Activated CD8-positive, alpha-beta memory T cell treated with anti-CD3 and anti-CD28 coated beads, Interleukin-2, amount 50 U/mL, for 24 hours (primary cell): ENCODE results near the gene HOXA1.

Experiments used
- DNase-seq: peaks from one replicate; pipeline ENCODE4 v3.0.0-alpha.2; 2020; ENCODE audit errors: extremely low read depth

The HOXA1 gene

GRCh38 chr7:27116962-27117886 is 21.4 kb upstream of the HOXA1 start:
- DNase-seq = no peak

GRCh38 chr7:27116031-27116961 is 20.5 kb upstream of the HOXA1 start:
- DNase-seq = no peak

- DNase-seq = no peak
Observed at GRCh38 chr7:27115221-27116026, 19.6 kb upstream of the HOXA1 start.

DNA sequence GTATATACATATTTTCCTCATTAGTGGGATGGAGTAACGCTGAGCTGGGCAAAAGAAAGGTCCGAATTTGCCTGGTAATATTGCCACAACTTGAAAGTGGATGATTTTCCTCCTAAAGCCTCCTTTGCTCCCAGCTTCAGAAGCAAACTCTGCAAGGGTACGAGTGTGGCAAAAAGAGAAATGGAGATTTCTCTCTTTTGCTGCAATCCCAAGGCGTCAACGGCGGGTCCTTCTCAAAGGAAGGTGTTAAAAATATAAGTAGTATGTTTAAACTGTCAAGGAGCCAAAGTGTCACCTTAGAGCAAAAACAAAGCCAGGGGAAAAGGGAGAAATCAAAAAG is 19.1 kb upstream of the HOXA1 start:
- DNase-seq = no peak

DNA sequence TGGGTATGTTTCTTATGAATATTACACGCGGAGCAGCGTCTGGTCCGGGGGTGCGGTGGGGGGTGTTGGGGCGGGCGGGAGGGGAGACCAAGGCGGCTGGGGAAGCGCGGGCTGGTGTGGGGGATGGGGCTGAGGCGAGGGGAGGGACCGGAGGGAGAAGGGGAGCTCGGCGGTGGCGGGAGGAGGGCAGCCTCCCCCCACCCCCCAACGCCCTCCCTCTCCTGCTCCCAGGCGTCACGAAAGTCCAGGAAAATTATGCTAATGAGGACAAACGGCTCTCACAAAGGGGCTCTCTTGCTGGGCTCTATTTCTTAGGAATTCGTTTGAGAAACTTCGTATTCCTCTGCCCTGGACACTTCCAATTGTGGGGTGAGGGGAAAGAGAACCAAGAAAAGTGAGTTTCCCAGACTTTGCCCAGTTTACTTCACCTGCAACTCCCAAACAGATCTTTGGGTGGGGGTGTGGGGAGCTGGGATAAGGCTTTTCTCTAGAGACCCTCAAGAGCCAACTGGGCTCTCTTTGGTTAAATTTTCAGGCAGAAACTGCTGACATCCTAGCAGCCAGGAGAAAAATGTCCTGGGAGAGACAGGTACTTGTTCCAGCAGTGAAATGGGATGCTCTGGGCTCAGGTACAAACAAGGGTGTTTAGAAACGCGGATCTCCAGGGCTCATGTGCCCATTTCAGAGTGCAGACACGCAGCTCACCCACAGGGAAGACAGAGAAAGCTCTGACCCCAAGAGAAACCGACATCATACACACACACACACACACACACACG is 18.4 kb upstream of the HOXA1 start:
- no peak for DNase-seq

GRCh38 chr7:27112955-27113949 is 17.5 kb upstream of the HOXA1 start:
- no peak for DNase-seq

DNA sequence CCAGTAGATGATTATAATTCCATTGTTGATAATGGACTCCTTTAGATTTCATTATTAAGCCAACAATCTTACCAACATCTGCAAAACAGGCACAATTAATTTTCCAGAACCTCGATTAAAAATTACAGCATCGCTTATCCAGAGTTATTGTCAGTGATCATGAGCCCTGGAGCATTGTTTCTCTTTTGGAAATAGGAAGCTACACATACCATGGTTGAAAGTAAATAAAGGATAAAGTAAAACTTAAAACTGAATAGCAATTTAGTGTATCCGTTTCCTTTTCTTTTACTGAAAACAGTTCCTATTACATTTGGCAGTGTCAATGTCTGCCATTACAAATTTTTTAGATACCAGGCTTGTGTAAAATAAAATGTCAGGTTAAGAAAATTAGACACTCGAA is 16.6 kb upstream of the HOXA1 start:
- no peak for DNase-seq

- DNase-seq = no peak
Observed at GRCh38 chr7:27111751-27112277, 16.0 kb upstream of the HOXA1 start.

DNA sequence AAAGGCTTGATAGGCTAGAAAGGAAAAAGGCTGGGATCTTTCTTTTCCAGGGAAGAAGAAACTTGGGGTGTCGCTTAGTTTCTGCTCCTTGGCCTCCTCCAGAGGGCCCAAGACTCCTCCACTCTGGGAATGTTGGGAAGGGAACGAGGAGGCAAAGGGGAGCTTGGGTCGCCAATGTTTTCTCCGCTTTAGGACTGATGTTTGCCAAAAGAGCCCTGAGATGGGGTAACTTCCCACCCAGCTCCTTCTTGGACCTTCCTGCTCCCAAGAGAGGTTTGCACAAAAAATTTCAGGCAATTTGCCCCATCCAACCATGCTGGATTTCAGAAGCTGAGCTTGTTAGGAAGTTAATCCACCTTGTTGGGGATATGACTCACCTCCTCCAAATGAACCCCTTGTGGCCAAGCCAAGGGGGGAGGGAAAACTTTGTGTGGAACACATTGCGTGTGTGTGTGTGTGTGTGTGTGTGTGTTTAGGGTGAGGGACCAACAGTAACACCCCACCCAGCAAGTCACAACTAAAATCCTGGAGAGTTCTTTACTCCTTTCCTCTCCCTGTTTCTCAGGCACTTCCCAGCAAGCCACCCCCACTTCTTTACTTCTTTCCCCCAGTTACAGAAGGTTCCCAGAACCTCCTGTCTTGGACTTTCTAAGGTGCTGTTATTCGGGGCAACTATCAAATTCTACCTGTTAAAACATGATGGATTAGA is 15.4 kb upstream of the HOXA1 start:
- no peak for DNase-seq

DNA sequence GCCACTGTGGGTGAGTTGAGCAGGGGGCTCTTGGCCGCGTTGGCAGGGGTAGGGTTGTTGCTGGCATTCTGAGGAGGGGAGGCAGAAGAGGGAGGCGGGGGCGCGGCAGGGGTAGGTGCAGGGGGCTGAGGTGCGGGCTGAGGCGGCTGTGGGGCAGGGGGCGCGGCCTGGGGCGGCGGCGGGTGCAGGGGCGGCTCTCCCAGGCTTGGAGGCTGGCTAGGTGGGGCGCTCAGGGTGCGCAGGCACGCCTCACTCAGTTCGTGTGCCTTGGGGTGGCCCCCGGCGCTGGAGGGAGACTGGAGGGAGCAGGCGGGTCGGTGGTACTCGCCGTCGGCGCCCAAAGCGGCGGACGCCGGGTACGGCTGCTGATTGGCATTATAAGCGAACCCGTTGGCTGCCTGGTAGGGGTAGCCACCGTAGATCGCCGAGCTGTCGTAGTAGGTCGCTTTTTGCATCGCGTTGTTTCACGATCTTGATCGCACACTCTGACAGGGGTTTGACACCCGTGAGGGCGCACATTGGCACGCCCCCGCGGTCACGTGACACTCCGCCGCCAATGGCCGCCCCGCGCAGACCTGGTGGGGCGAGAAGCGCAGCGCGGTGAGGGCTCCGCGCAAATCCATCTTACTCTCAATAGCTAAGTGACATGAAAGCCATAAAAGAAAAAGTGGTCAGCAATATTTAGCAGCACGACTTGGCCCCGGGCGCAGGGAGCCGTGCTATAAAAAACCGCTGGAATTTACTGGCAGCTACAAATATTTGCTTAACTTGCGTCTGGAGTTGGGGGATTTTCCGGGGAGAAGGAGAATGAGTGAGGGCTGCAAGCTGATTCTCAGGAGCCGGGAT is 14.6 kb upstream of the HOXA1 start:
- no peak for DNase-seq

DNA sequence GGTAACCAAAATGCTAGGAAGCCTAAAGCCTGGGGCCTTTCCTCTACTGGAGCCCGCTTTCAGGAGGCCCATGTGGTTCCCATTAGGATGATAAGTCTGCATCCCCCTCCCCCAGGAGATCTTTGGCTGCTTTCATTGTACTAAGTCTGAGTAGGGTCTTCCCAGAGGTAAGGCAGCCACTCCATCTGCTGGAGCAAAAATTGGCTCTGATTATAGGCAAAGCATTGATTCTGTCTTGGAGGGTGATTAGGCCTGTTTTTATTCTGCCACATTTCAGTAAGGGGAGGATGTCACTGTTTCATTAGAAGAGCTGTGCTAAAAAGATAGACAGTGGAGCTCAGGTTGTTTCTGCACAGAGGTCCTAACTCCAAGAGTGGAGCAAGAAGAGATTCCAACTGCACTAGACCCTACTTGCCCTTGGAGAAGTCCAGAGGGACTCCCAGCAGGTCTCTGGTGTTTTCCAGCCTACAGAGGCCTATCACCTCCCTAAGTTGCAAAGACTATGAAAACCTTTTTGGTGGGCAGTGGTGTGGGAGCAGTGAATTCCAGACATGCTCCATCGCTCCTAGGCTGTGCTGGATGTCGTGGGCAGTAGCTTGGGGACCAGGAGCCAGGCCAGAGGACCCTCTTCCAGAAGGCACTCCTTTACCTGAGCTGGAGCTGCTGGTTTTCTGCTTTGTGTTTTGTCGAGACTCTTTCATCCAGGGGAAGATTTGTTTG is 13.8 kb upstream of the HOXA1 start:
- no peak for DNase-seq

GRCh38 chr7:27108390-27109127 is 12.8 kb upstream of the HOXA1 start:
- DNase-seq = no peak

DNA sequence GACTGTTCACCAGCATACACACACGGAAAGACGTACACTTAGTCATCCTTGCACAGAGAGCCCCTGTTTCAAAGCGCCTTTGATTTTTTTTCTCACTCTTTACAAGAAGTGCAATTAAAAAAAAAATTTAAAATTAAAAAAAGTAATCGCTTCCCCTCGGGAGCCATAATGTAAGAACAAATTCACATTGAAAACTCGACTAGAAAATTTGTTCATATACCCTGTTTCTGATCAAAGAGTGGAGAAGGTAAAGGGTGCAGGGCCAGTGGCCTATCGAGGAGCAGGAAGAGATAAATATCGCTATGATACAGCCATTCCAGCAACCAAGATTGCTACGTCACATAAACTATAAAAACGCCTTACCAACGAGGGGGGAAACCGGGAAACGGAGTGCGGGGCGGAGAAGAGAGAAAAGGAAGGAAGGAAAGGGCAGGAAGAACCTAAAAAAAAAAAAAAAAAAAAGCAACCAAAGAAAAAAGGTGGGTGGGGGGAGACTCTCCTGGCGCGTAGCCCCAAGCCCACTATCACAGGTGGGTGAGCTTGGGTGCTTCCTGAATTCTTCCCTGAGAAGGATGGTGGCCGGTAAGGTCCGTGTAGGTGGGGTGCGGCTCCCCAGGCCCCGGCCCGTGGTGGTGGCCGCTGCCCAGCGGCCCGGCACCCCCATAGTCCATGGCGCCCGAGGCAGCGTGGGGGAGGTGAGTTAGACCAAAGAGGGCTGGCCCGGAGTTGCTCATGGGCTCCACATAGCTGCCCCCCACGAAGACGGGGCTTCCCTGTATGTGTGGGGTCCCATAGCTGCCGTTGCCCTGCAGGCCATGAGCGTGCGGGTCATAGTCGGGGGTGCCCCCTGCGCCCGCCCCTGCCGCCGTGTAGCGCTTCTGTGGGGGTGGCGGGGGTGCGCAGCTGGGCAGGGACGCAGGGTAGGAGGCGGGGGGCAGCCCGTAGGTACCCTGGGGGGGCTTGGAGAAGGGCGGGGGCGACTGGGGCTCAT is 11.9 kb upstream of the HOXA1 start:
- DNase-seq = no peak

GRCh38 chr7:27106901-27107240 is 11.1 kb upstream of the HOXA1 start:
- DNase-seq = no peak

- DNase-seq = no peak
Observed at GRCh38 chr7:27106181-27106900, 10.5 kb upstream of the HOXA1 start.
